ENCODE measurements around the gene CHD3.

Gene CHD3

DNA sequence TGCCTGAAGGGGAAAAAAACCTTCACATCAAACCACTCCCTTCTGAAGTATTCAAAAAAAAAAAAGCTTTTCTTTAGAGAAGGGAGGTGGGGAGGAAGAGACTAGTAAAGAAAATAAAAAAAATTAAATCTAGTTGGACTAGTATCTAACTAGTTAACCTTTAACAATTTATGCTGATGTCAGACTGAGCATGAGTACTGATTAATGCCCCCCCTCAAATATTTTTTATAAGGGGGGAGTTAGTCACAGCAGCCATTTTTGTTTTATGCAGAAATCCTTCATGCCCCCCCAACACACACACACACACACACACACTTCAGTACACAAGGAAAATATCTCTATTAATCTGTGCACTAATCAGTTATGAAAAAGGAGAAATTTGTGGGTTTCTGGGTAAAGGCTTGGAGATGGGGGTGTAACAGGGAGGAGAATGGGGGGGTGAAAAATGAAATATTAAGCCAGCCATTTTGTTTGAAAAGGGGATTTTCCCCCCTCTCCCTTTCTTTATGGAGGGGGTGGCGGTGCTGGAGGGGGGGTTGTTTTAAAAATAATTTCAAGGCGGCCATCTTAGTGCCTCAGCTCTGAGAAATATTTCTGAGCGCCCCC, 4.7 kb upstream of the CHD3 start:
- TF ChIP-seq, protein P1, sequence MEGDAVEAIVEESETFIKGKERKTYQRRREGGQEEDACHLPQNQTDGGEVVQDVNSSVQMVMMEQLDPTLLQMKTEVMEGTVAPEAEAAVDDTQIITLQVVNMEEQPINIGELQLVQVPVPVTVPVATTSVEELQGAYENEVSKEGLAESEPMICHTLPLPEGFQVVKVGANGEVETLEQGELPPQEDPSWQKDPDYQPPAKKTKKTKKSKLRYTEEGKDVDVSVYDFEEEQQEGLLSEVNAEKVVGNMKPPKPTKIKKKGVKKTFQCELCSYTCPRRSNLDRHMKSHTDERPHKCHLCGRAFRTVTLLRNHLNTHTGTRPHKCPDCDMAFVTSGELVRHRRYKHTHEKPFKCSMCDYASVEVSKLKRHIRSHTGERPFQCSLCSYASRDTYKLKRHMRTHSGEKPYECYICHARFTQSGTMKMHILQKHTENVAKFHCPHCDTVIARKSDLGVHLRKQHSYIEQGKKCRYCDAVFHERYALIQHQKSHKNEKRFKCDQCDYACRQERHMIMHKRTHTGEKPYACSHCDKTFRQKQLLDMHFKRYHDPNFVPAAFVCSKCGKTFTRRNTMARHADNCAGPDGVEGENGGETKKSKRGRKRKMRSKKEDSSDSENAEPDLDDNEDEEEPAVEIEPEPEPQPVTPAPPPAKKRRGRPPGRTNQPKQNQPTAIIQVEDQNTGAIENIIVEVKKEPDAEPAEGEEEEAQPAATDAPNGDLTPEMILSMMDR (IDR thresholded peaks at IDR 0.05; ENCODE audit: control insufficient read depth, insufficient read depth, low read depth, low read length, missing control alignments): no peak
- H3K4me3 ChIP-seq (ENCODE audit: control insufficient read depth, low read depth, low read length): peak overlapping the region; percentile 52
- DNase-seq (ENCODE audit: low read depth): no peak

DNA sequence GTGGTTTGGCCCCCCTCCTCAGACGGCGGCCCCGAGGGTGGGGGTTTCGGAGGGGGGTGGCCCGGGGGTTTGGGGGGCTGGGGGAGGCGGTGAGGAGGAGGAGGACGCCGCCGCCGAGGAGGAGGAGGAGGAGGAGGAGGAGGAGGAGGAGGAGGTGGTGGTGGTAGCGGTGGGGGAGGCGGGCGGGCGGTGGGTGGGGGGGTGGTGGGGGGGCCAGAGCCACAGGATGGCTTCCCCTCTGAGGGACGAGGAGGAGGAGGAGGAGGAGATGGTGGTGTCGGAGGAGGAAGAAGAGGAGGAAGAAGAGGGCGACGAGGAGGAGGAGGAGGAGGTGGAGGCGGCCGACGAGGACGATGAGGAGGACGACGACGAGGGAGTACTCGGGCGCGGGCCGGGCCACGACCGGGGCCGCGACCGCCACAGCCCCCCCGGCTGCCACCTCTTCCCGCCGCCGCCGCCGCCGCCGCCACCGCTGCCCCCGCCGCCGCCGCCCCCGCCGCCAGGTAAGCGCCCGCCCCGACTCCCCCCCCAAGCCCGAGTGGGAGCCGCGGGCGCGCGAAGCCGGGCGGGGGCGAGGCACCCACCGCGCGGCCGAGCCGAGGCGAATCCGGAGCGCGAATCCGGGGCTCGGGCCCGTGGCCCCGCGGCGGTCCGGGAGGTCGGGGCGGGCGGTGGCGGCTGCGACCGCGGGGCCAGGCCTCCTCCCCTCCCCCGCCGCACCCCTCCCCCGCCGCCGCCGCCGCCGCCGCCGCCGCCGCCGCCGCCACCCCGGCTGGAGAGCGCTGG, 3.8 kb upstream of the CHD3 start:
- DNase-seq (ENCODE audit: low read depth): no peak
- TF ChIP-seq, protein P1 (IDR thresholded peaks at IDR 0.05; ENCODE audit: control insufficient read depth, insufficient read depth, low read depth, low read length, missing control alignments): no peak
- peak overlapping the region; percentile 99 for H3K4me3 ChIP-seq (ENCODE audit: control insufficient read depth, low read depth, low read length)

DNA sequence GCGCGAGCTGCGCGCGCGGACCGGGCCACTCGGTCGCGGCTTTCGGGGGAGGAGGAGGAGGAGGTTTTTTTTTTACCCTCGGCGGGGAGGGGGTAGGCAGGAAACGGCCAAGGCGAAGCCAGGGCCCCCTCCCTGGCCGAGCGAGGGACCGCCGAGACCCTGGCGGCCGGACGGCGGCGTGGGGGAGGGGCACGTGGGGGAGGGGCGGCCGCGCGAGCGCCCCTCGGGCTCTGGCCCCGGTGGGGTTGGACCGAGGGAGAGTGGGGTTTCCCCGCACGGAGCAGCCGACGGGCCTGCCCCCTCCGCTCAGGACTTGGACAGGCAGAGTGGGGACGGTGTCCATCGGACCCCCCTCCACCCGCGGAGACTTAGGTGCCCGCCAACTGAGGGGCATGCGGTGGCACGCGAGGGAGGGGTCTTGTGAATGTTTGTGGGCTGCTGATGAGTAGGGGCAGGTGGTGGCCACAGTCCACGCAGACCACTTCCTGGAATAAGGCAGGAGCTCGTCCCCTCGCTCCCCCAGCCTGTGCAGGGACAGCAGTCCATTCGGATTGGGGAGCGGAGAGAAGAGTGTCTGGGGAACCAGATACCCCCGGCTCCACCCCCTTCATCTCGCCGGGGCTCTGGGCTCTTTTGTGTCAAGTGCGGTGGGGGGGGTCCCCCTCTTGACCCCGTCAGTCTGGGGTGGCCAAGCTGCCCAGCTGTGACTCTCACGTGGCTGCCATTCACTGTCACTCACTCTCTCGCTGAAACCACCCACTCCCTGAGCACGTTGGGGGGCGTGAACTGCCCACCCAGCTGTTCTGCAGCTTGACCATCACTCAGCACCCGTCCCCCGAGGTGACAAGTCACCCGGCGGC, 3.0 kb upstream of the CHD3 start:
- peak overlapping the region; percentile 99 for H3K4me3 ChIP-seq (ENCODE audit: control insufficient read depth, low read depth, low read length)
- TF ChIP-seq, protein P1 (IDR thresholded peaks at IDR 0.05; ENCODE audit: control insufficient read depth, insufficient read depth, low read depth, low read length, missing control alignments): no peak
- DNase-seq (ENCODE audit: low read depth): no peak

DNA sequence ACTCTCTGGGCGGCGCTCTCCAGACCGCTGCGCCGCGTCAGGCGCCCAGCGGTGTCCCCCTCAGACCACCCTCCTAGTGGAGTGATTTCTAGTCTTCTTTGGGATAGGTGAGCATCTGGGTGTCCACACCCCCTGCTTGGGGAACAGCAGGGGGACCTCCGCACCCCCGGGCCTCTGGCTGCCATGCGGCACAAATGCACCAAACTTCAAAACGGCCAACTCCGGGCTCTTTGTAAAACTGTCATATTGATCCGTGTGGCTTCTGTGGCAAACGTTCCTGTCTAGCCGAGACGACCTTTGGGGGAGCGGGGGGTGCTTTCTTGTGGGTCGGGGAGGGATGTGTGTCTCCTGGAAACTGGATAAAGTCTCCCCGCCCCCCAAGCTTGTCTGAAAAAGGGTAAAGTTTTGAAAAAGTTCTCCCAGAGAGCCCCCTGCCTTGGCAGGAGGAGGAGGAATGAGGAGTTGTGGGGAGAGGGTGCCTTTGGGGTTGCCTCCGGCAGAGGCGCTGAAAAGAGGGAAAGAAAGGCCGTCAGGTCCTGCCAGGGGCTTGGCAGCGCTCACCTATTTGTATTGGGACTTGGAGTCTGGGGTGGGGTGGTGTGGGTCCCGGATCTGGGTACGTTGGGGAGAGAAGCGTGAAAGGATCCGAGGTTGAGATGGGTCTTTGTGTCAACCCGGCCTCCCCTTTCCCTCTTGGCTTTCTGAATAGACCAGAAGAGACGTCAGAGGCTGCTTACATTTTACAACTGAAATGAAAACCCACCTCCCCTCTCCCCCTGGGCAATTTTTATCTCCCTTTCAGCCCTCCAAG, 2.2 kb upstream of the CHD3 start:
- H3K4me3 ChIP-seq (ENCODE audit: control insufficient read depth, low read depth, low read length): peak overlapping the region; percentile 99
- no peak for DNase-seq (ENCODE audit: low read depth)
- TF ChIP-seq, protein P1 (IDR thresholded peaks at IDR 0.05; ENCODE audit: control insufficient read depth, insufficient read depth, low read depth, low read length, missing control alignments): no peak

DNA sequence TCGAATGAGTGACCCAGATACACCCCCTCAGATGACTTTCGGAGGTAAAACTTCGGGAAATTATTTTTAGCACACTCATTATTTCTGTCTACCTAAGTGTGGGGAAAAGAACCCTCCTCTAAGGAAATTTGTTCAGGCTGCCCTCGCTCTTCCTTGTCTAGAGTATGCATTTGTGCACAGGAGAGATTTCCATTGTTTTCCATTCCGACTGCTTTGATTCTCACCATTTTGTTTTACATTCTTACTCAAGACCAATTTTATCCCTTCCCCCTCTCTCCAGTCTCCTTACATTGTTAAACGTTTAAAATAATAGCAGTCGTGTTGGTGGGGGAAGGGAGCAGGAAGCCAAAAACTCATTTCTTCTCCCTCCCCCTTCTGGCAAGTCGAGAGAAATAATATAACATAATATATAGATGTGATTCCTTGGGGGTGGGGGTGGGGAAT, 1.5 kb upstream of the CHD3 start:
- no peak for DNase-seq (ENCODE audit: low read depth)

More for the DNA sequence above, 1.5 kb upstream of the CHD3 start:
- TF ChIP-seq, protein P1 (IDR thresholded peaks at IDR 0.05; ENCODE audit: control insufficient read depth, insufficient read depth, low read depth, low read length, missing control alignments): no peak
- peak overlapping the region; percentile 99 for H3K4me3 ChIP-seq (ENCODE audit: control insufficient read depth, low read depth, low read length)

Measured in AG09309 (cell line).